ENCODE results near the gene MT1H.

Gene MT1H

GRCh38 chr16:56710181-56710737 lies 40.6 kb downstream of the MT1H start:
- Histone ChIP-seq H3K27ac (ENCODE audit: low read length) (no peak overlapping the region), H3K4me3 (ENCODE audit: low read length) (no peak overlapping the region), H4K20me1 (ENCODE audit: insufficient read depth, low read length) (no peaks in the 10 kb centered on the region), H3K9ac (ENCODE audit: low read length) (no peak overlapping the region), H3K79me2 (ENCODE audit: low read length) (no peaks in the 10 kb centered on the region), H3K9me2 (replicated peaks; ENCODE audit: insufficient read depth, low read length) (no peaks in the 10 kb centered on the region), H3K4me1 (ENCODE audit: low read length) (no peaks in the 10 kb centered on the region), H3K9me3 (replicated peaks; ENCODE audit: insufficient read depth, low read length) (no peaks in the 10 kb centered on the region), H3K4me2 (ENCODE audit: low read depth, low read length) (no peak overlapping the region), H3F3A (ENCODE audit: insufficient read depth, low read length) (no peaks in the 10 kb centered on the region), H3K27me3 (replicated peaks; ENCODE audit: insufficient read depth, low read length) (no peaks in the 10 kb centered on the region), H3K36me3 (replicated peaks; ENCODE audit: insufficient read depth, low read length) (no peaks in the 10 kb centered on the region), H2AFZ (ENCODE audit: low read length) (no peak overlapping the region)
- DNase-seq, result no peak
- no peak for TF ChIP-seq EZH2phosphoT487 (IDR thresholded peaks at IDR 0.05; ENCODE audit: low read length)
- TF ChIP-seq EZH2 (optimal IDR thresholded peaks at IDR 0.05; ENCODE audit: low read depth, low read length), result no peak
- TF ChIP-seq, protein P1, sequence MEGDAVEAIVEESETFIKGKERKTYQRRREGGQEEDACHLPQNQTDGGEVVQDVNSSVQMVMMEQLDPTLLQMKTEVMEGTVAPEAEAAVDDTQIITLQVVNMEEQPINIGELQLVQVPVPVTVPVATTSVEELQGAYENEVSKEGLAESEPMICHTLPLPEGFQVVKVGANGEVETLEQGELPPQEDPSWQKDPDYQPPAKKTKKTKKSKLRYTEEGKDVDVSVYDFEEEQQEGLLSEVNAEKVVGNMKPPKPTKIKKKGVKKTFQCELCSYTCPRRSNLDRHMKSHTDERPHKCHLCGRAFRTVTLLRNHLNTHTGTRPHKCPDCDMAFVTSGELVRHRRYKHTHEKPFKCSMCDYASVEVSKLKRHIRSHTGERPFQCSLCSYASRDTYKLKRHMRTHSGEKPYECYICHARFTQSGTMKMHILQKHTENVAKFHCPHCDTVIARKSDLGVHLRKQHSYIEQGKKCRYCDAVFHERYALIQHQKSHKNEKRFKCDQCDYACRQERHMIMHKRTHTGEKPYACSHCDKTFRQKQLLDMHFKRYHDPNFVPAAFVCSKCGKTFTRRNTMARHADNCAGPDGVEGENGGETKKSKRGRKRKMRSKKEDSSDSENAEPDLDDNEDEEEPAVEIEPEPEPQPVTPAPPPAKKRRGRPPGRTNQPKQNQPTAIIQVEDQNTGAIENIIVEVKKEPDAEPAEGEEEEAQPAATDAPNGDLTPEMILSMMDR (IDR thresholded peaks at IDR 0.05; ENCODE audit: low read length), result no peak

- Histone ChIP-seq H3K4me1 (ENCODE audit: low read length) (no peaks in the 10 kb centered on the region), H3K9ac (ENCODE audit: low read length) (no peak overlapping the region), H3K79me2 (ENCODE audit: low read length) (no peaks in the 10 kb centered on the region), H3F3A (ENCODE audit: insufficient read depth, low read length) (no peaks in the 10 kb centered on the region), H3K27ac (ENCODE audit: low read length) (no peak overlapping the region), H3K4me3 (ENCODE audit: low read length) (no peak overlapping the region), H3K27me3 (replicated peaks; ENCODE audit: insufficient read depth, low read length) (no peaks in the 10 kb centered on the region), H2AFZ (ENCODE audit: low read length) (no peak overlapping the region), H4K20me1 (ENCODE audit: insufficient read depth, low read length) (no peaks in the 10 kb centered on the region), H3K36me3 (replicated peaks; ENCODE audit: insufficient read depth, low read length) (no peaks in the 10 kb centered on the region), H3K9me3 (replicated peaks; ENCODE audit: insufficient read depth, low read length) (no peaks in the 10 kb centered on the region), H3K4me2 (ENCODE audit: low read depth, low read length) (no peak overlapping the region), H3K9me2 (replicated peaks; ENCODE audit: insufficient read depth, low read length) (no peaks in the 10 kb centered on the region)
- no peak for DNase-seq
- TF ChIP-seq, protein P1 (IDR thresholded peaks at IDR 0.05; ENCODE audit: low read length), result no peak
- TF ChIP-seq EZH2phosphoT487 (IDR thresholded peaks at IDR 0.05; ENCODE audit: low read length), result no peak
Measured at GRCh38 chr16:56711862-56712261, 42.2 kb downstream of the MT1H start.

DNA sequence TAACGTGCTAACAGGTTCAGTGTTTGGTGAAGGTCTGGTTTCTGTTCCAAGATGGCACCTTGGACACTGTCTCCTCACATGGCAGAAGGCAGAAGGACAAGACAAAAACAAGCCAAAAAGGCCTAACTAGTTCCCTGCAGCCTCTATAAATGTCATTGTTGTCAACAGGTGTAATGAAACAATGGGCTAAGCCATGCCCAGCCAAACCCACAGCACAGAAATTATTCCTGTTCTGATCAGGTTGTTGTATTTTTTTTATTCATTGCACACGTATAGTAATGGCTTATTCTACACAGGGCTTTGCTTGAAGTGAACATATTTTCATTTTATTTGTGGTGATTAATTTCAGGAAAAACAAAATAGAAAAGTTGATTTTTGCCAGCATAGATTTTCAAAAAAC lies 44.2 kb downstream of the MT1H start:
- no peak overlapping the region for H3K4me2 ChIP-seq (ENCODE audit: low read depth, low read length)
- DNase-seq, result no peak
- no peaks in the 10 kb centered on the region for H3K9me3 ChIP-seq (replicated peaks; ENCODE audit: insufficient read depth, low read length)
- H4K20me1 ChIP-seq (ENCODE audit: insufficient read depth, low read length), result no peaks in the 10 kb centered on the region
- H2AFZ ChIP-seq (ENCODE audit: low read length), result no peak overlapping the region
- no peak overlapping the region for H3K27ac ChIP-seq (ENCODE audit: low read length)
- H3K27me3 ChIP-seq (replicated peaks; ENCODE audit: insufficient read depth, low read length), result no peaks in the 10 kb centered on the region
- TF ChIP-seq EZH2phosphoT487 (IDR thresholded peaks at IDR 0.05; ENCODE audit: low read length), result no peak
- TF ChIP-seq, protein P1 (IDR thresholded peaks at IDR 0.05; ENCODE audit: low read length), result no peak
- TF ChIP-seq EZH2 (optimal IDR thresholded peaks at IDR 0.05; ENCODE audit: low read depth, low read length), result no peak
- H3K9ac ChIP-seq (ENCODE audit: low read length), result no peak overlapping the region
- H3K4me3 ChIP-seq (ENCODE audit: low read length), result no peak overlapping the region
- no peaks in the 10 kb centered on the region for H3F3A ChIP-seq (ENCODE audit: insufficient read depth, low read length)
- no peaks in the 10 kb centered on the region for H3K4me1 ChIP-seq (ENCODE audit: low read length)
- H3K9me2 ChIP-seq (replicated peaks; ENCODE audit: insufficient read depth, low read length), result no peaks in the 10 kb centered on the region
- H3K79me2 ChIP-seq (ENCODE audit: low read length), result no peaks in the 10 kb centered on the region
- H3K36me3 ChIP-seq (replicated peaks; ENCODE audit: insufficient read depth, low read length), result no peaks in the 10 kb centered on the region
